ENCODE data around the gene GPALPP1. TPM values are rescaled to one million over a fixed set of nuclear protein-coding genes. Genes with fewer than 3 reads are reported as not detected.
"Not testable (repeated sequence)": the region's sequence is repeated elsewhere in the genome, so short reads cannot be mapped to it uniquely, and the experiment has no call there.

The GPALPP1 gene
- total RNA-seq, 4 donors from 2014 or later = 14.4 to 21.4 (median 17.6) TPM

- no peak for ATAC-seq (ENCODE audit: low FRiP score)
- DNase-seq (ENCODE audit: low spot score) = no peak
- TF ChIP-seq, protein P1, sequence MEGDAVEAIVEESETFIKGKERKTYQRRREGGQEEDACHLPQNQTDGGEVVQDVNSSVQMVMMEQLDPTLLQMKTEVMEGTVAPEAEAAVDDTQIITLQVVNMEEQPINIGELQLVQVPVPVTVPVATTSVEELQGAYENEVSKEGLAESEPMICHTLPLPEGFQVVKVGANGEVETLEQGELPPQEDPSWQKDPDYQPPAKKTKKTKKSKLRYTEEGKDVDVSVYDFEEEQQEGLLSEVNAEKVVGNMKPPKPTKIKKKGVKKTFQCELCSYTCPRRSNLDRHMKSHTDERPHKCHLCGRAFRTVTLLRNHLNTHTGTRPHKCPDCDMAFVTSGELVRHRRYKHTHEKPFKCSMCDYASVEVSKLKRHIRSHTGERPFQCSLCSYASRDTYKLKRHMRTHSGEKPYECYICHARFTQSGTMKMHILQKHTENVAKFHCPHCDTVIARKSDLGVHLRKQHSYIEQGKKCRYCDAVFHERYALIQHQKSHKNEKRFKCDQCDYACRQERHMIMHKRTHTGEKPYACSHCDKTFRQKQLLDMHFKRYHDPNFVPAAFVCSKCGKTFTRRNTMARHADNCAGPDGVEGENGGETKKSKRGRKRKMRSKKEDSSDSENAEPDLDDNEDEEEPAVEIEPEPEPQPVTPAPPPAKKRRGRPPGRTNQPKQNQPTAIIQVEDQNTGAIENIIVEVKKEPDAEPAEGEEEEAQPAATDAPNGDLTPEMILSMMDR (IDR thresholded peaks at IDR 0.05) = no peak
Measured at GRCh38 chr13:45060062-45060461, 70.7 kb downstream of the GPALPP1 start.

DNA sequence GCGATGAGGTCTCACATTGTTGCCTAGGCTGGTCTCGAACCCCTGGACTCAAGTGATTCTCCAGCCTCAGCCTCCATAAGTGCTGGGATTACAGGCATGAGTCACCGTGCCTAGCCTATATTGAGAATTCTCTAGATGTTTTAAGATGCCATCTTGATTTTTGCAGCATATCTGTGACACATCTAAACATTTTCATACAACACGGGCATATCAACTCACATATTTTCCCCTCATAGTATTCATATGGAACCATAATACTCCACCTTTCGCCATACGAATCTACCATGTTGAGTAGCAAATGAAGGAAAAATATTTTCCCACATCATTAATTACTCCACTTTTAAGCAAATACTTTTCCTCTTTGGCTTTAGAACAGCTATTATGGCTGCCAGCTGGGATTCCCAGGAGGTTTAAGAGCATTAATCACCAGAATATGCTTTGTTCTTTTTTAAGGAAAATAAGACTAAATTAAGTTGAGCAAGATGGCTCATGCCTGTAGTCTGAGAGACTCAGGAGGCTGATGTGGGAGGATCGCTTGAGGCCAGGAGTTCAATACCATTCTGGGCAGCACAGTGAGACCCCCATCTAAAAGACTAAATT, 74.0 kb downstream of the GPALPP1 start:
- TF ChIP-seq, protein P1 (IDR thresholded peaks at IDR 0.05) = no peak
- DNase-seq (ENCODE audit: low spot score) (no peak), ATAC-seq (ENCODE audit: low FRiP score) (no peak)

GRCh38 chr13:45063889-45064288, 74.6 kb downstream of the GPALPP1 start:
- DNase-seq (ENCODE audit: low spot score); ATAC-seq (ENCODE audit: low FRiP score): not testable (repeated sequence)

DNA sequence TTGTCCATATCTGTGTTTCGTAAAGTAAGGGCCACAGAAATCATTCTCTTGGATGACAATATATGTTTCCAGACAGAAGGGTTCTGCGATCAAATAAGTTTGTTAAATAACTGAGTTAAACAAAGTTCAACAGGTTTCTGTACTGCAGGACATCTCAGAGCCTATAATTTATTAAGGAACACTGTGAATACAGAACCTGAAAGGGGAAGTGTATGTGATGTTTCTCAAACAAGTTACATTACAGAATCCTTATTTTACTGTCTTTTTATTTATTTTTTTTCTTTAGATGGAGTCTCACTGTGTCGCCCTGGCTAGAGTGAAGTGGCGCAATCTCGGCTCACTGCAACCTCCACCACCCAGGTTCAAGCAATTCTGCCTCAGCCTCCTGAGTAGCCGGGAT, 75.6 kb downstream of the GPALPP1 start:
- no peak for ATAC-seq (ENCODE audit: low FRiP score)

GRCh38 chr13:45068036-45069001, 79.0 kb downstream of the GPALPP1 start:
- DNase-seq (ENCODE audit: low spot score) (no peak), ATAC-seq (ENCODE audit: low FRiP score) (no peak)
- TF ChIP-seq, protein P1 (IDR thresholded peaks at IDR 0.05) = no peak

More for the DNA sequence above, 75.6 kb downstream of the GPALPP1 start:
- no peak for DNase-seq (ENCODE audit: low spot score)
- TF ChIP-seq, protein P1 (IDR thresholded peaks at IDR 0.05) = no peak

GRCh38 chr13:45073809-45074208, 84.5 kb downstream of the GPALPP1 start:
- ATAC-seq (ENCODE audit: low FRiP score) (no peak), DNase-seq (ENCODE audit: low spot score) (no peak)
- TF ChIP-seq, protein P1 (IDR thresholded peaks at IDR 0.05) = no peak

GRCh38 chr13:45074721-45075120, 85.4 kb downstream of the GPALPP1 start:
- DNase-seq (ENCODE audit: low spot score) (no peak), ATAC-seq (ENCODE audit: low FRiP score) (no peak)
- TF ChIP-seq, protein P1 (IDR thresholded peaks at IDR 0.05) = no peak

All from omental fat pad (tissue), 4 donors.